HFFc6 (cell line): ENCODE results near the gene MORC3. TPM values are rescaled to one million over a fixed set of nuclear protein-coding genes. Genes with fewer than 3 reads are reported as not detected.
"Not testable (repeated sequence)": the region's sequence is repeated elsewhere in the genome, so short reads cannot be mapped to it uniquely, and the experiment has no call there.

Source experiments
- DNase-seq: peaks from one replicate; pipeline ENCODE4 v3.0.0-alpha.2; 2018
- H3K27ac Mint-ChIP-seq: 2 replicates; pipeline ENCODE4 v1.8.0; 2020; ENCODE audit warnings: mild to moderate bottlenecking, mixed read lengths
- H3K27me3 Mint-ChIP-seq: 2 replicates; pipeline ENCODE4 v1.8.0; 2021; ENCODE audit warnings: mild to moderate bottlenecking, moderate library complexity, mixed read lengths; ENCODE audit not compliant: insufficient read depth
- H3K36me3 Mint-ChIP-seq: 2 replicates; pipeline ENCODE4 v1.8.0; 2021; ENCODE audit warnings: low read depth, mixed read lengths
- H3K4me1 Mint-ChIP-seq: 2 replicates; pipeline ENCODE4 v1.8.0; 2020; ENCODE audit warnings: low read depth, mixed read lengths
- H3K4me3 Mint-ChIP-seq: 2 replicates; pipeline ENCODE4 v1.8.0; 2020; ENCODE audit warnings: mild to moderate bottlenecking, moderate library complexity, mixed read lengths
- H3K9me3 Mint-ChIP-seq: 2 replicates; pipeline ENCODE4 v1.8.0; 2020; ENCODE audit warnings: mild to moderate bottlenecking, mixed read lengths
- CTCF ChIP-seq: fragments of 200-600 bp; sonication (generic); IDR thresholded peaks from 2 replicates; pipeline ENCODE4 v1.5.0; 2021; ENCODE audit warnings: antibody characterized with exemption, mild to moderate bottlenecking
- total RNA-seq, 6 experiments: library from RNA; stranded (reverse); fragmentation: NEBNext Ultra II Directional; extraction: Animal tissue kit (Norgen Biotek cat#: 25700); gene quantifications; 2 replicates in 1 of 6; 3 replicates in 5 of 6; pipeline ENCODE4 v1.2.3, GENCODE V29; 2021

The MORC3 gene
- total RNA-seq, 6 experiments from 2014 or later = 15.2 to 19.4 (median 16.3) TPM

DNA sequence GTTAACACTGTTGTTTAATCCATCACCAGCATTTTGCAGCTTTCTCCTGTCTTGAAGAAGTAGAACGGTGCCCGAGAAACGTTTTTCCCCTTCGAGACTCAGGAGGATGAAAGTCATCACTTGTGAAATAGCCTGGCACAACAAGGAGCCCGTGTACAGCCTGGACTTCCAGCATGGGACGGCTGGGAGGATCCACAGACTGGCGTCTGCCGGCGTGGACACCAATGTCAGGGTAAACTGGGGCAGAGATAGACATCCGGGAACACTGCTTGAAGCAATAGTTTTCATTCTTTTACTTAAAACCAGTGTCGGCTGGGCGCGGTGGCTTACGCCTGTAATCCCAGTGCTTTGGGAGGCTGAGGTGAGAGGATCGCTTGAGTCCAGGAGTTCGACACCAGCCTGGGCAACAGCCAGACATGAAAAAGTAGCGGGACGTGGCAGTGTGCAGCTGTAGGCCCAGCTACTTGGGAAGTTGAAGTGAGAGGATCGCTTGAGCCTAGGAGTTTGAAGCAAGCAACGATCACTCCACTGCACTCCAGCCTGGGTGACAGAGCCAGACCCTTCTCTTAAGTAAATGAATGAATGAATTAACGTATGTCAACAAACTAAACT is 66.1 kb downstream of the MORC3 start:
- TF ChIP-seq CTCF = no peak
- Mint-ChIP-seq H3K27ac (peak overlapping the region; percentile 62; the same call in 1 of the 2 replicates), H3K36me3 (peaks cover 10% of the 10 kb centered on the region), H3K4me1 (peaks cover 24% of the 10 kb centered on the region), H3K9me3 (no peaks in the 10 kb centered on the region), H3K4me3 (peak overlapping the region; percentile 88), H3K27me3 (no peaks in the 10 kb centered on the region; the same call in 1 of the 2 replicates)
- DNase-seq = no peak

DNA sequence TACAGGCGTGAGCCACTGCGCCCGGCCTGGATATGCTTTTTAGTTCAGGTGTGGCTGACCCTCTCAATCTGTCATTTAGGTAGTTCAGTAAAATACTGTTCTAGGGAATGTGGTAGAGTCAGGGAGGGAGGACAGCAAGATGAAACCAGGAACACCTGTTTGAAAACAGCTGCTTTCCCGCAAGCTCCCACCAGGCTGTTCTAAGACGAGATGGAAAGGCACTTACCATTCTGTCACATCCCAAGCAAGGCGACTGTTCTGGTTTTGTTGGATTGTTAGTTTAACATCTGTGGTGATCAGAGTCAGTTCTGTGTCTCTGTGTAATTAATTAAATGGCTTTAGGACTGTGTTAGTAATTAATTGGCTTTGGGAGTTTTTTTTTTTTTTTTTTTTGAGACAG is 68.1 kb downstream of the MORC3 start:
- no peak for DNase-seq
- Mint-ChIP-seq H3K27ac (no peak overlapping the region), H3K9me3 (no peaks in the 10 kb centered on the region), H3K27me3 (no peaks in the 10 kb centered on the region), H3K4me3 (no peak overlapping the region), H3K36me3 (peaks cover 15% of the 10 kb centered on the region), H3K4me1 (peaks cover 12% of the 10 kb centered on the region)
- TF ChIP-seq CTCF = no peak

DNA sequence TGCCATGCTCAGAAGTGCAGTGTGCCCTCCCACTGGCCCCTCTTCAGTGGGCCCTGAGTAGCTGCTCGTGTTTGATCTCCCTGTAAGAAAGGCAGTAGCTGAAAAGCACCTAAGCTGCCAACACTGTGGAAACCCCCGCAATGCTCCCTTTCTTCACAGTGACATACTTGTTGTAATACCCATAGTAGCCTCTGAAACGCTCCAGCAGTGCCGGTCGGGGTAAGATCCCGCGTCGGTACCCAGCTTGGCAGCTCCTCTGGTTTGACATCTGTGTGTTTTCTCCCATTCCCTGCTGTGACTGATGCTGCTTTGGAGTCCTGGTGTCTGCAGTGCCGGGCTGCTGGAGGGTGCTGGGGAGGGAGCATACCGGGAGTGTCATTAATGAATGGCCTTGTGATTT is 68.8 kb downstream of the MORC3 start:
- Mint-ChIP-seq H3K9me3 (no peaks in the 10 kb centered on the region), H3K27me3 (no peaks in the 10 kb centered on the region), H3K4me3 (no peak overlapping the region), H3K27ac (0 out of 2 replicates have a peak overlapping the region, but pooled peaks have one; percentile 12), H3K36me3 (peaks cover 15% of the 10 kb centered on the region), H3K4me1 (peaks cover 12% of the 10 kb centered on the region)
- no peak for DNase-seq
- peak; percentile 29 for TF ChIP-seq CTCF

DNA sequence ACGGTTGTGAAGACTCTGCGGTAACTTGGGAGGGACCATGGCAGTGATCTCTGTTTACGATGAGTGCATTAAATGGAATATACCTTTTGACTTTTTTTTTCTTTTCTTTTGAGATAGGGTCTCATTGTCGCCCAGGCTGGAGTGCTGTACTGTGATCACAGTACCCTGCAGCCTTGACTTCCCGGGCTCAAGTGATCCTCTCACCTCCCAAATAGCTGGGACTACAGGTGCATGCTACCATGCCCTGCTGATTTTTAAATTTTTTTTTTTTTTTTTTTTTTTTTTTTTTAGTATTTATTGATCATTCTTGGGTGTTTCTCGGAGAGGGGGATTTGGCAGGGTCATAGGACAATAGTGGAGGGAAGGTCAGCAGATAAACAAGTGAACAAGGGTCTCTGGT is 71.7 kb downstream of the MORC3 start:
- not testable (repeated sequence) for H3K27ac Mint-ChIP-seq, H3K4me3 Mint-ChIP-seq, H3K27me3 Mint-ChIP-seq, DNase-seq, H3K4me1 Mint-ChIP-seq, H3K9me3 Mint-ChIP-seq
- peaks cover 15% of the 10 kb centered on the region for H3K36me3 Mint-ChIP-seq

- H3K4me3 Mint-ChIP-seq = no peak overlapping the region
- no peaks in the 10 kb centered on the region for H3K4me1 Mint-ChIP-seq
- peaks cover 15% of the 10 kb centered on the region for H3K36me3 Mint-ChIP-seq
- H3K27ac Mint-ChIP-seq = no peak overlapping the region
- no peaks in the 10 kb centered on the region for H3K27me3 Mint-ChIP-seq
- H3K9me3 Mint-ChIP-seq = no peaks in the 10 kb centered on the region
- no peak for DNase-seq
- no peak for TF ChIP-seq CTCF
Observed at GRCh38 chr21:36395353-36396111, 75.5 kb downstream of the MORC3 start.

GRCh38 chr21:36396325-36396724 is 76.3 kb downstream of the MORC3 start:
- TF ChIP-seq CTCF = no peak
- Mint-ChIP-seq H3K36me3 (peaks cover 12% of the 10 kb centered on the region), H3K27me3 (no peaks in the 10 kb centered on the region), H3K27ac (no peak overlapping the region), H3K4me3 (no peak overlapping the region), H3K9me3 (no peaks in the 10 kb centered on the region), H3K4me1 (no peaks in the 10 kb centered on the region)
- no peak for DNase-seq
